ENCODE measurements around the gene TMX1. TPM values are rescaled to one million over a fixed set of nuclear protein-coding genes. Genes with fewer than 3 reads are reported as not detected.

Gene TMX1
- total and polyA plus RNA-seq, 12 donors, result 4.0 to 14.5 (median 6.6) TPM

GRCh38 chr14:51258788-51259187 lies 18.7 kb downstream of the TMX1 start:
- Histone ChIP-seq H3K27ac (no peak overlapping the region), H3K9me3 (peaks cover 0 to 13% (median 0%) of the 10 kb centered on the region in 11 donors), H3K27me3 (no peaks in the 10 kb centered on the region), H3K36me3 (peaks cover 0 to 69% (median 8%) of the 10 kb centered on the region in 9 donors), H3K4me3 (no peak overlapping the region), H3K4me1 (no peaks in the 10 kb centered on the region)
- TF ChIP-seq, protein P1, sequence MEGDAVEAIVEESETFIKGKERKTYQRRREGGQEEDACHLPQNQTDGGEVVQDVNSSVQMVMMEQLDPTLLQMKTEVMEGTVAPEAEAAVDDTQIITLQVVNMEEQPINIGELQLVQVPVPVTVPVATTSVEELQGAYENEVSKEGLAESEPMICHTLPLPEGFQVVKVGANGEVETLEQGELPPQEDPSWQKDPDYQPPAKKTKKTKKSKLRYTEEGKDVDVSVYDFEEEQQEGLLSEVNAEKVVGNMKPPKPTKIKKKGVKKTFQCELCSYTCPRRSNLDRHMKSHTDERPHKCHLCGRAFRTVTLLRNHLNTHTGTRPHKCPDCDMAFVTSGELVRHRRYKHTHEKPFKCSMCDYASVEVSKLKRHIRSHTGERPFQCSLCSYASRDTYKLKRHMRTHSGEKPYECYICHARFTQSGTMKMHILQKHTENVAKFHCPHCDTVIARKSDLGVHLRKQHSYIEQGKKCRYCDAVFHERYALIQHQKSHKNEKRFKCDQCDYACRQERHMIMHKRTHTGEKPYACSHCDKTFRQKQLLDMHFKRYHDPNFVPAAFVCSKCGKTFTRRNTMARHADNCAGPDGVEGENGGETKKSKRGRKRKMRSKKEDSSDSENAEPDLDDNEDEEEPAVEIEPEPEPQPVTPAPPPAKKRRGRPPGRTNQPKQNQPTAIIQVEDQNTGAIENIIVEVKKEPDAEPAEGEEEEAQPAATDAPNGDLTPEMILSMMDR (IDR thresholded peaks at IDR 0.05), result no peak
- intact Hi-C loops (cut with DNase I), result no loop called here
- ATAC-seq (no peak), DNase-seq (no peak)

DNA sequence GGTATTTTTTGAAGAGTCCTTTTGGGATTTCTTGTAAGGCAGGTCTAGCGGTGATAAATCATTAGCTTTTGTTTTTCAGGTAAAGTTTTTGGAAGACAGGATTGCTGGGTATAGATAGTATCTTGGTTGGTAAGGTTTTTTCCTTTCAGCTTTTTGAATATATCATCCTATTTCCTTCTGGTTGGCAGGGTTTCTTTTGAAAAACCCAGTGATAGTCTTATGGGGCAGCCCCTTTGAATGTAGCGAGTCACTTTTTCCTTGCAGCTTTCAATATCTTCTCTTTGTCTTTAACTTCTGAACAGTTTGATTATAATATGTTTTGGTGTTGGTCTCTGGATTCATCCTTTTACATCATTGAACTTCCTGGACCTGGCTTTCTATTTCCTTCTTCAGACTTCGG lies 20.2 kb downstream of the TMX1 start:
- peaks cover 0 to 13% (median 0%) of the 10 kb centered on the region in 11 donors for H3K9me3 ChIP-seq
- no peak overlapping the region for H3K27ac ChIP-seq
- TF ChIP-seq, protein P1 (IDR thresholded peaks at IDR 0.05), result no peak
- H3K27me3 ChIP-seq, result no peaks in the 10 kb centered on the region
- no peak for ATAC-seq
- 92 to 95% methylated on average over 3 of the region's 3 CpGs for WGBS, 2 donors
- no peaks in the 10 kb centered on the region for H3K4me1 ChIP-seq
- DNase-seq, result no peak
- intact Hi-C loops (cut with DNase I), result no loop called here
- H3K4me3 ChIP-seq, result no peak overlapping the region
- peaks cover 0 to 55% (median 0%) of the 10 kb centered on the region in 9 donors for H3K36me3 ChIP-seq

GRCh38 chr14:51261151-51261550 lies 21.1 kb downstream of the TMX1 start:
- peaks cover 0 to 45% (median 0%) of the 10 kb centered on the region in 9 donors for H3K36me3 ChIP-seq
- TF ChIP-seq, protein P1 (IDR thresholded peaks at IDR 0.05), result no peak
- peaks cover 0 to 13% (median 0%) of the 10 kb centered on the region in 11 donors for H3K9me3 ChIP-seq
- intact Hi-C loops (cut with DNase I), result no loop called here
- DNase-seq, result no peak
- H3K4me3 ChIP-seq, result no peak overlapping the region
- no peak for ATAC-seq
- no peak overlapping the region for H3K27ac ChIP-seq
- H3K4me1 ChIP-seq, result no peaks in the 10 kb centered on the region
- H3K27me3 ChIP-seq, result no peaks in the 10 kb centered on the region
- WGBS, 2 donors, result 87 to 92% methylated on average over 2 of the region's 2 CpGs

GRCh38 chr14:51262868-51263267 lies 22.8 kb downstream of the TMX1 start:
- Histone ChIP-seq H3K27ac (no peak overlapping the region), H3K27me3 (no peaks in the 10 kb centered on the region), H3K4me1 (no peaks in the 10 kb centered on the region), H3K4me3 (no peak overlapping the region), H3K36me3 (peaks cover 0 to 31% (median 0%) of the 10 kb centered on the region in 9 donors), H3K9me3 (peaks cover 0 to 13% (median 0%) of the 10 kb centered on the region in 11 donors)
- TF ChIP-seq, protein P1 (IDR thresholded peaks at IDR 0.05), result no peak
- intact Hi-C loops (cut with DNase I), result no loop called here
- ATAC-seq, result no peak
- no peak for DNase-seq
- WGBS, 2 donors, result 89 to 93% methylated on average over 2 of the region's 2 CpGs
